ENCODE measurements around the gene RCBTB1.

RCBTB1 gene

DNA sequence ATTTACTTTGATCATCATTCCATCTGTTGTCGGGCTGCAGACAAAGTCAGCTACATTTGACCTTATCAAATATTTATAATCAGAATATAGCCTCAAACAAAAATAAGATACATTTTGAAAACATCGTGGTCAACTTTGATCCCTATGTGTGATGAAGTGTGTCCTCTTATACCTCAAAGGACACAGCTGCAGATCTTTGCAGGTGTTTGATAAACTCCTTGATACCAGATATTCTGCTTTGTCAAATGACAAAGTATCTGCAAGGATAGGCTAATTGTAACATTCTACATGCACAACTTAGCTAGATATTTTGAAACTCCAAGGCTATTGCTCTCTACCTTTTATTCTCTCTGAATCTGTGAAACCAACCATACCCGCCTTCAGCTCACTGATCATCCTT, 45.6 kb downstream of the RCBTB1 start:
- no peak for DNase-seq (ENCODE audit: low read depth)
- no peak overlapping the region for H3K4me3 ChIP-seq (ENCODE audit: low read depth, low read length)
- TF ChIP-seq, protein P1, sequence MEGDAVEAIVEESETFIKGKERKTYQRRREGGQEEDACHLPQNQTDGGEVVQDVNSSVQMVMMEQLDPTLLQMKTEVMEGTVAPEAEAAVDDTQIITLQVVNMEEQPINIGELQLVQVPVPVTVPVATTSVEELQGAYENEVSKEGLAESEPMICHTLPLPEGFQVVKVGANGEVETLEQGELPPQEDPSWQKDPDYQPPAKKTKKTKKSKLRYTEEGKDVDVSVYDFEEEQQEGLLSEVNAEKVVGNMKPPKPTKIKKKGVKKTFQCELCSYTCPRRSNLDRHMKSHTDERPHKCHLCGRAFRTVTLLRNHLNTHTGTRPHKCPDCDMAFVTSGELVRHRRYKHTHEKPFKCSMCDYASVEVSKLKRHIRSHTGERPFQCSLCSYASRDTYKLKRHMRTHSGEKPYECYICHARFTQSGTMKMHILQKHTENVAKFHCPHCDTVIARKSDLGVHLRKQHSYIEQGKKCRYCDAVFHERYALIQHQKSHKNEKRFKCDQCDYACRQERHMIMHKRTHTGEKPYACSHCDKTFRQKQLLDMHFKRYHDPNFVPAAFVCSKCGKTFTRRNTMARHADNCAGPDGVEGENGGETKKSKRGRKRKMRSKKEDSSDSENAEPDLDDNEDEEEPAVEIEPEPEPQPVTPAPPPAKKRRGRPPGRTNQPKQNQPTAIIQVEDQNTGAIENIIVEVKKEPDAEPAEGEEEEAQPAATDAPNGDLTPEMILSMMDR (IDR thresholded peaks at IDR 0.05; ENCODE audit: low read depth, low read length, missing control alignments): no peak

DNA sequence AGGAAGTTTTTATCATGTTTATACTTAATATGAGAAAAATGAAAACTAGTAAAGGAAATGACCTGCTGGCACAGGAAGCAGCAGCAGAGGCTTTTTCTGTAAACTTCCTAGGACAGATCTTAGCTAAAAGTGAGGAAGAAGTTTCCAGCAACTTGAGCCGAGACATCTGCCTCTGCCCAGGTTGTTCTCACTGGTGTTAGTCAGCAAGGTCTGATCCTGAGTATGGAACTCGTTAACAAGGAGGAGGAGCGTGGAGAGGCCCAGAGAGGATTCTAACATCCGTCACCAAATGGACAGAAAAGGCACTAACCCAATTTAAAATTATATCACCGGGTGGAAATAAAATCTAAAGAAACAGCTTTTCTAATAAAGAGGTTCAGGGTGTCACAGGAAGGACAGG, 46.0 kb downstream of the RCBTB1 start:
- TF ChIP-seq, protein P1 (IDR thresholded peaks at IDR 0.05; ENCODE audit: low read depth, low read length, missing control alignments): no peak
- no peak overlapping the region for H3K4me3 ChIP-seq (ENCODE audit: low read depth, low read length)
- no peak for DNase-seq (ENCODE audit: low read depth)

DNA sequence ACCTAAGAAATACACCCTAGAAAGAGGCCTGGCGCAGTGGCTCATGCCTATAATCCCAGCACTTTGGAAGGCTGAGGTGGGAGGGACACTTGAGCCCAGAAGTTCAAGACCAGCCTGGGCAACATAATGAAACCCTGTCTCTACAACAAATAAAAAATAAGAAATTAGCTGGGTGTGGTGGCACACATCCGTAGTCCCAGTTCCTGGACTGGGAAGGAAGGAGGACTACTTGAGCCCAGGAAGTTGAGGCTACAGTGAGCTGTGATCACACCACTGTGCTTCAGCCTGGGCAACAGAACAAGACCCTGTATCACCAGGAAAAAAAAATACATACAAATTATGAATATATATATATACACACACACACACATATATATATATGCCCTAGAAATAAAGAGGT, 47.0 kb downstream of the RCBTB1 start:
- no peak for DNase-seq (ENCODE audit: low read depth)
- H3K4me3 ChIP-seq (ENCODE audit: low read depth, low read length): no peak overlapping the region
- TF ChIP-seq, protein P1 (IDR thresholded peaks at IDR 0.05; ENCODE audit: low read depth, low read length, missing control alignments): no peak

DNA sequence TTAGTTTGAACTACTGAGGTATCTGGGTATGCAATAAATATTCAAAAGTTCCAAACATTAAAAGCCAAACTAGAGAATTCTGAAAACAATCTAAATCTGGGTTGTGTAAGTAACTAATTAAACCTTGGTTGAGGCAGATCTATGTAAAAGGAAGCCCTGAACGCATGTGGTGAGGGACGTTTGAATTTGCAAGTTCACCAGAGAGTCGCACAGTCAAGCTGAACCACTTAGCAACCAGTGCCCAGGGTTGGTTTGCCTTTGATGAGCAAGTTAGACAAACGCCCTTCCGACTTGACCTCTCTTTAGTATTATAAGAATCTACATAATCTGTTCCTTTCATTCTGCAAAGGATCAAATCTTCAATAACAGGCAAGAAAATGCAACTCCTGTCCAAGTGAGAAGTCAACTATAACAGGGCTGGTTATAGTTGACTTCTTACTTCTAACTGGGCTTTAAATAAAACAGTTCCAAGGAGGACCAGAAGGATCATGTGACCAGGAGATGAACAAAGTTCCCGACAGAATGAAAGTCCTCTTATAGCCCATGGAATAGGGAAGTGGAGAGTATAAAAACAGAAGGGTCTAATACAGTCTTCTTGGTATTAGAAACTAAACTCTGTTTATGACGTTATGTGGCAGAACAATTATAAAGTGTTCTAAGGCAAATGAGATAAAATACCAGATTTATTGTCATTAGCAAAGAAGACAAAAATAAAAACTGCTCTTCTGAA, 49.0 kb downstream of the RCBTB1 start:
- DNase-seq (ENCODE audit: low read depth): no peak
- TF ChIP-seq, protein P1 (IDR thresholded peaks at IDR 0.05; ENCODE audit: low read depth, low read length, missing control alignments): no peak
- no peak overlapping the region for H3K4me3 ChIP-seq (ENCODE audit: low read depth, low read length)

DNA sequence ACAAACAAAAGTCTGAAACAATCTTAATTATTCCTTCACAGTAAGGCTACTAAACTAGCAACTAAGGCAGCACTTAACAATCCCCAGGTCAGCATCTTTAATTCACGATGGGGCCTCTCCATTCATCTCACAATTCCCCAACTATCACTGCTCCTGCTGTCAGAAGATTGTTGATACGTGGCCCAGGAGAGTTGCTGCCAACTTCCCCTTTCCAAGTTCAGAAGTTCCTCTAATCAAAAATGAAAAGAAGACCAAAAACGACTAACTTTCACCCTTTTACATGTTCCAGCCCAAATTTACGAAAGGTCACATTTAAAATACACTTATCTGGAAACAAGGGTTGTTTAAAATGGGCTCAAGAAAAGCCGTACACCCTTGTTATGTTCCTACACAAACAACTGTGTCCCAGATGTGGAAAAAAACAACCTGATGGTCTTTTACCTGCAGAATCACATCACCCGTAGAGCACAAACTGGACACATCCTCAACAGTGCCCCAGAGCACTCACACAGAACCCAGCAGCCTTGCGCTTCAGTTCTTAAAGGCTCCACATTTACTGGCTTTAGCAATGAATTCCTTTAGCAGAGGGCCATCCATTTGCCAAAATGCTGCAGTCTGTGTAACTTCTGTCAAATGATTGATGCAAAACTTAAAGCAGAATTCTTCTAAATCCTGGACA, 51.6 kb downstream of the RCBTB1 start:
- H3K4me3 ChIP-seq (ENCODE audit: low read depth, low read length): no peak overlapping the region
- TF ChIP-seq, protein P1 (IDR thresholded peaks at IDR 0.05; ENCODE audit: low read depth, low read length, missing control alignments): no peak
- no peak for DNase-seq (ENCODE audit: low read depth)

DNA sequence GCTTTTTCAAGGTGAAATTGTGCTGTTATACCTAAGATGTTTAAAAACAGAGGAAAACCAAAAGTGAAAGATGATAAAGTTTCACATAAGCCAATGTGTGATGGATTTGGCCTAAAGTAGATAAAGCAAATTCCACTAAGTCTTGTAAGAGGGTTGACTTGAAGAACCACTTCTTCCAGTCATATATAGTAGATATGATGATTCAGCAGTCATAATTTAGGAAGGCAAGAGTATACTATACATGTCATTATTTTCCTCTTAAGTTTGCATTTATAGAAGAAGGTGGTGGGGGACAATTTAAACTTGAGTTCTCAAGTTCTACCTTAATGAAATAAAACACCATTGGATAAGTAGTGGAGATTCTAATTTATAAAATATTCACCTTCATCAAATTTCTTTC, 52.3 kb downstream of the RCBTB1 start:
- TF ChIP-seq, protein P1 (IDR thresholded peaks at IDR 0.05; ENCODE audit: low read depth, low read length, missing control alignments): no peak
- no peak for DNase-seq (ENCODE audit: low read depth)
- no peak overlapping the region for H3K4me3 ChIP-seq (ENCODE audit: low read depth, low read length)

Measured in GM12864 (cell line).